Stimulated activated naive CD8-positive, alpha-beta T cell treated with anti-CD3 and anti-CD28 coated beads, Interleukin-15, Interleukin-2, amounts not matched to agents 100 ng/mL and 50 ng/mL, for 24 hours (primary cell): ENCODE measurements around the gene ASIC2.

Experiments used
- H3K27ac Mint-ChIP-seq: one replicate; pipeline ENCODE4 v1.8.0; 2021; ENCODE audit warnings: mild to moderate bottlenecking, mixed read lengths
- H3K27me3 Mint-ChIP-seq: one replicate; pipeline ENCODE4 v1.8.0; 2021; ENCODE audit warnings: mixed read lengths
- H3K36me3 Mint-ChIP-seq: one replicate; pipeline ENCODE4 v1.8.0; 2021; ENCODE audit warnings: low read depth, mixed read lengths
- H3K4me1 Mint-ChIP-seq: one replicate; pipeline ENCODE4 v1.8.0; 2021; ENCODE audit warnings: low read depth, mixed read lengths
- H3K4me3 Mint-ChIP-seq: one replicate; pipeline ENCODE4 v1.8.0; 2021; ENCODE audit warnings: mild to moderate bottlenecking, mixed read lengths
- H3K9me3 Mint-ChIP-seq: one replicate; pipeline ENCODE4 v1.8.0; 2021; ENCODE audit warnings: mixed read lengths

ASIC2 gene

GRCh38 chr17:33273271-33273670 is 19.8 kb downstream of the ASIC2 start:
- no peaks in the 10 kb centered on the region for H3K9me3 Mint-ChIP-seq
- no peaks in the 10 kb centered on the region for H3K4me1 Mint-ChIP-seq
- no peaks in the 10 kb centered on the region for H3K36me3 Mint-ChIP-seq
- no peak overlapping the region for H3K4me3 Mint-ChIP-seq
- H3K27me3 Mint-ChIP-seq, result no peaks in the 10 kb centered on the region
- no peak overlapping the region for H3K27ac Mint-ChIP-seq

GRCh38 chr17:33272438-33272837 is 20.7 kb downstream of the ASIC2 start:
- no peaks in the 10 kb centered on the region for H3K27me3 Mint-ChIP-seq
- no peak overlapping the region for H3K4me3 Mint-ChIP-seq
- no peaks in the 10 kb centered on the region for H3K4me1 Mint-ChIP-seq
- H3K9me3 Mint-ChIP-seq, result no peaks in the 10 kb centered on the region
- no peak overlapping the region for H3K27ac Mint-ChIP-seq
- no peaks in the 10 kb centered on the region for H3K36me3 Mint-ChIP-seq

GRCh38 chr17:33269337-33270060 is 23.6 kb downstream of the ASIC2 start:
- Mint-ChIP-seq H3K27ac (no peak overlapping the region), H3K4me1 (no peaks in the 10 kb centered on the region), H3K9me3 (no peaks in the 10 kb centered on the region), H3K4me3 (no peak overlapping the region), H3K36me3 (no peaks in the 10 kb centered on the region), H3K27me3 (peaks cover 6% of the 10 kb centered on the region)

GRCh38 chr17:33267851-33268548 is 25.1 kb downstream of the ASIC2 start:
- Mint-ChIP-seq H3K9me3 (no peaks in the 10 kb centered on the region), H3K4me1 (no peaks in the 10 kb centered on the region), H3K27me3 (peaks cover 6% of the 10 kb centered on the region), H3K36me3 (no peaks in the 10 kb centered on the region), H3K4me3 (no peak overlapping the region), H3K27ac (no peak overlapping the region)

- H3K4me3 Mint-ChIP-seq, result no peak overlapping the region
- H3K4me1 Mint-ChIP-seq, result no peaks in the 10 kb centered on the region
- H3K36me3 Mint-ChIP-seq, result no peaks in the 10 kb centered on the region
- peaks cover 6% of the 10 kb centered on the region for H3K27me3 Mint-ChIP-seq
- H3K27ac Mint-ChIP-seq, result no peak overlapping the region
- no peaks in the 10 kb centered on the region for H3K9me3 Mint-ChIP-seq
These were observed 25.8 kb downstream of the ASIC2 start for GRCh38 chr17:33267271-33267790.

- peaks cover 6% of the 10 kb centered on the region for H3K27me3 Mint-ChIP-seq
- no peaks in the 10 kb centered on the region for H3K36me3 Mint-ChIP-seq
- no peaks in the 10 kb centered on the region for H3K4me1 Mint-ChIP-seq
- no peak overlapping the region for H3K4me3 Mint-ChIP-seq
- H3K27ac Mint-ChIP-seq, result no peak overlapping the region
- H3K9me3 Mint-ChIP-seq, result no peaks in the 10 kb centered on the region
These were observed 26.5 kb downstream of the ASIC2 start for GRCh38 chr17:33266611-33267010.

GRCh38 chr17:33266116-33266515 is 27.0 kb downstream of the ASIC2 start:
- H3K36me3 Mint-ChIP-seq, result no peaks in the 10 kb centered on the region
- H3K9me3 Mint-ChIP-seq, result no peaks in the 10 kb centered on the region
- no peaks in the 10 kb centered on the region for H3K4me1 Mint-ChIP-seq

GRCh38 chr17:33263396-33263795 is 29.7 kb downstream of the ASIC2 start:
- Mint-ChIP-seq H3K36me3 (no peaks in the 10 kb centered on the region), H3K9me3 (no peaks in the 10 kb centered on the region), H3K4me1 (no peaks in the 10 kb centered on the region), H3K27me3 (peaks cover 10% of the 10 kb centered on the region), H3K27ac (no peak overlapping the region), H3K4me3 (no peak overlapping the region)

More at GRCh38 chr17:33266116-33266515, 27.0 kb downstream of the ASIC2 start:
- no peak overlapping the region for H3K4me3 Mint-ChIP-seq
- H3K27me3 Mint-ChIP-seq, result peaks cover 6% of the 10 kb centered on the region
- H3K27ac Mint-ChIP-seq, result no peak overlapping the region

GRCh38 chr17:33262266-33263123 is 30.6 kb downstream of the ASIC2 start:
- H3K4me1 Mint-ChIP-seq, result no peaks in the 10 kb centered on the region

GRCh38 chr17:33261820-33262219 is 31.3 kb downstream of the ASIC2 start:
- H3K27ac Mint-ChIP-seq, result no peak overlapping the region
- no peaks in the 10 kb centered on the region for H3K9me3 Mint-ChIP-seq
- H3K4me1 Mint-ChIP-seq, result no peaks in the 10 kb centered on the region
- no peak overlapping the region for H3K4me3 Mint-ChIP-seq
- peaks cover 14% of the 10 kb centered on the region for H3K27me3 Mint-ChIP-seq
- no peaks in the 10 kb centered on the region for H3K36me3 Mint-ChIP-seq

More at GRCh38 chr17:33262266-33263123, 30.6 kb downstream of the ASIC2 start:
- no peaks in the 10 kb centered on the region for H3K9me3 Mint-ChIP-seq
- H3K4me3 Mint-ChIP-seq, result no peak overlapping the region
- H3K36me3 Mint-ChIP-seq, result no peaks in the 10 kb centered on the region
- peaks cover 14% of the 10 kb centered on the region for H3K27me3 Mint-ChIP-seq
- H3K27ac Mint-ChIP-seq, result no peak overlapping the region

GRCh38 chr17:33260638-33261037 is 32.5 kb downstream of the ASIC2 start:
- H3K27ac Mint-ChIP-seq, result no peak overlapping the region
- H3K27me3 Mint-ChIP-seq, result peaks cover 17% of the 10 kb centered on the region
- no peaks in the 10 kb centered on the region for H3K4me1 Mint-ChIP-seq
- H3K4me3 Mint-ChIP-seq, result no peak overlapping the region
- no peaks in the 10 kb centered on the region for H3K9me3 Mint-ChIP-seq
- H3K36me3 Mint-ChIP-seq, result no peaks in the 10 kb centered on the region

GRCh38 chr17:33258296-33258695 is 34.8 kb downstream of the ASIC2 start:
- Mint-ChIP-seq H3K4me1 (no peaks in the 10 kb centered on the region), H3K27me3 (peaks cover 24% of the 10 kb centered on the region), H3K36me3 (no peaks in the 10 kb centered on the region), H3K9me3 (no peaks in the 10 kb centered on the region), H3K27ac (no peak overlapping the region), H3K4me3 (no peak overlapping the region)

- H3K27me3 Mint-ChIP-seq, result no peaks in the 10 kb centered on the region
- no peak overlapping the region for H3K4me3 Mint-ChIP-seq
- H3K36me3 Mint-ChIP-seq, result no peaks in the 10 kb centered on the region
- no peaks in the 10 kb centered on the region for H3K9me3 Mint-ChIP-seq
- no peaks in the 10 kb centered on the region for H3K4me1 Mint-ChIP-seq
- H3K27ac Mint-ChIP-seq, result no peak overlapping the region
These were observed 47.9 kb downstream of the ASIC2 start for GRCh38 chr17:33245183-33245582.

- H3K9me3 Mint-ChIP-seq, result no peaks in the 10 kb centered on the region
- H3K27ac Mint-ChIP-seq, result no peak overlapping the region
- peaks cover 4% of the 10 kb centered on the region for H3K27me3 Mint-ChIP-seq
- H3K4me1 Mint-ChIP-seq, result no peaks in the 10 kb centered on the region
- no peaks in the 10 kb centered on the region for H3K36me3 Mint-ChIP-seq
- no peak overlapping the region for H3K4me3 Mint-ChIP-seq
These were observed 49.4 kb downstream of the ASIC2 start for GRCh38 chr17:33243732-33244131.
